ENCODE data around the gene PAFAH2.
A peak's percentile ranks its signal among the peaks of the same experiment; 100 is the strongest.

PAFAH2 gene

GRCh38 chr1:26012864-26013263 lies 15.0 kb upstream of the PAFAH2 start:
- no peak for DNase-seq (ENCODE audit: low read depth)
- no peak overlapping the region for H3K4me3 ChIP-seq (ENCODE audit: low read length)
- TF ChIP-seq CTCF (conservative IDR thresholded peaks at IDR 0.05; ENCODE audit: low read depth, low read length) = no peak

- no peak overlapping the region for H3K4me3 ChIP-seq (ENCODE audit: low read length)
- TF ChIP-seq CTCF (conservative IDR thresholded peaks at IDR 0.05; ENCODE audit: low read depth, low read length) = no peak
- DNase-seq (ENCODE audit: low read depth) = no peak
These were observed 13.0 kb upstream of the PAFAH2 start for GRCh38 chr1:26010825-26011224.

GRCh38 chr1:26009796-26010447 lies 12.1 kb upstream of the PAFAH2 start:
- DNase-seq (ENCODE audit: low read depth) = no peak
- peak; percentile 48 for TF ChIP-seq CTCF (conservative IDR thresholded peaks at IDR 0.05; ENCODE audit: low read depth, low read length)
- H3K4me3 ChIP-seq (ENCODE audit: low read length) = no peak overlapping the region

- no peak for DNase-seq (ENCODE audit: low read depth)
- H3K4me3 ChIP-seq (ENCODE audit: low read length) = no peak overlapping the region
These were observed 8.8 kb upstream of the PAFAH2 start for GRCh38 chr1:26006710-26007109.

GRCh38 chr1:26005434-26006105 lies 7.7 kb upstream of the PAFAH2 start:
- no peak for DNase-seq (ENCODE audit: low read depth)
- no peak overlapping the region for H3K4me3 ChIP-seq (ENCODE audit: low read length)
- TF ChIP-seq CTCF (conservative IDR thresholded peaks at IDR 0.05; ENCODE audit: low read depth, low read length) = no peak

More at GRCh38 chr1:26006710-26007109, 8.8 kb upstream of the PAFAH2 start:
- TF ChIP-seq CTCF (conservative IDR thresholded peaks at IDR 0.05; ENCODE audit: low read depth, low read length) = no peak

GRCh38 chr1:26003756-26004155 lies 5.9 kb upstream of the PAFAH2 start:
- no peak for TF ChIP-seq CTCF (conservative IDR thresholded peaks at IDR 0.05; ENCODE audit: low read depth, low read length)
- no peak overlapping the region for H3K4me3 ChIP-seq (ENCODE audit: low read length)
- DNase-seq (ENCODE audit: low read depth) = no peak

GRCh38 chr1:26003262-26003661 lies 5.4 kb upstream of the PAFAH2 start:
- DNase-seq (ENCODE audit: low read depth) = no peak
- no peak overlapping the region for H3K4me3 ChIP-seq (ENCODE audit: low read length)
- no peak for TF ChIP-seq CTCF (conservative IDR thresholded peaks at IDR 0.05; ENCODE audit: low read depth, low read length)
